Measurements from ENCODE around the gene IRAG1. TPM values are rescaled to one million over a fixed set of nuclear protein-coding genes. Genes with fewer than 3 reads are reported as not detected.

The IRAG1 gene, protein sequence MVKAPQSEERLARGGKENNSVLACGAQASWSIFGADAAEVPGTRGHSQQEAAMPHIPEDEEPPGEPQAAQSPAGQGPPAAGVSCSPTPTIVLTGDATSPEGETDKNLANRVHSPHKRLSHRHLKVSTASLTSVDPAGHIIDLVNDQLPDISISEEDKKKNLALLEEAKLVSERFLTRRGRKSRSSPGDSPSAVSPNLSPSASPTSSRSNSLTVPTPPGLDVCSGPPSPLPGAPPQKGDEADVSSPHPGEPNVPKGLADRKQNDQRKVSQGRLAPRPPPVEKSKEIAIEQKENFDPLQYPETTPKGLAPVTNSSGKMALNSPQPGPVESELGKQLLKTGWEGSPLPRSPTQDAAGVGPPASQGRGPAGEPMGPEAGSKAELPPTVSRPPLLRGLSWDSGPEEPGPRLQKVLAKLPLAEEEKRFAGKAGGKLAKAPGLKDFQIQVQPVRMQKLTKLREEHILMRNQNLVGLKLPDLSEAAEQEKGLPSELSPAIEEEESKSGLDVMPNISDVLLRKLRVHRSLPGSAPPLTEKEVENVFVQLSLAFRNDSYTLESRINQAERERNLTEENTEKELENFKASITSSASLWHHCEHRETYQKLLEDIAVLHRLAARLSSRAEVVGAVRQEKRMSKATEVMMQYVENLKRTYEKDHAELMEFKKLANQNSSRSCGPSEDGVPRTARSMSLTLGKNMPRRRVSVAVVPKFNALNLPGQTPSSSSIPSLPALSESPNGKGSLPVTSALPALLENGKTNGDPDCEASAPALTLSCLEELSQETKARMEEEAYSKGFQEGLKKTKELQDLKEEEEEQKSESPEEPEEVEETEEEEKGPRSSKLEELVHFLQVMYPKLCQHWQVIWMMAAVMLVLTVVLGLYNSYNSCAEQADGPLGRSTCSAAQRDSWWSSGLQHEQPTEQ
- total RNA-seq, result 10 to 100 TPM in 2 of 4 donors, 1 to 10 TPM in 2; 5.5 to 18.3 (median 10.5) TPM

DNA sequence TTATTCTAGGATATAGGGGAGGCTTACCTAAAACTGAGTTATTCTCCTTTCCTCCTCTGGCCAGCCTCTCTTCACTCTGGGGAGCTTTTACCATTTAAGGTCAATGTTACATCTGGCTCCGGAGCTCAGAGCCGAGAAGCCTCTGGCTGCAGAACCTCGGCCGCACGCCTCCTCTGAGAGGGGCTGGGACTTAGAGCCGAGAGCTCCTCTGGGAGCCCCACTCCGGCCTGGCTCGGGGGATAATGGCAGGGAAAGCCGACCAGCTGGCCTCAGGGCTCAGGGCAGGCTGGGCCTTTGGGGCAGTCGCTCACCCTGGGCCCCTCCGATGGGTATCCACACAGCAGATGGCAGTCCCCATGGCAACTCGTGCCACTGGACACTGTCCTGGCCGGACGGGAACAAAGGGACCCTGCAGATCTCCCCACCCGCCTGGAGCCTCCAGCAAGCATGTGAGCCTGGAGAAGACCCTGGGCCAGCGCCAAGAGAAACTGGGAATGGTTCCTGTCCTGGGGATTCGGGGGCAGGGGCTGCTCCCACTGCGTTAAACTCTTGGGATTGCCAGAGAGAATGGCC, at the start of gene IRAG1:
IRAG1 (minus strand) TSS at position 247 of the 573 bp plus-strand sequence; CDS start at position 94, 153 bp downstream.
- TF ChIP-seq, protein P1, sequence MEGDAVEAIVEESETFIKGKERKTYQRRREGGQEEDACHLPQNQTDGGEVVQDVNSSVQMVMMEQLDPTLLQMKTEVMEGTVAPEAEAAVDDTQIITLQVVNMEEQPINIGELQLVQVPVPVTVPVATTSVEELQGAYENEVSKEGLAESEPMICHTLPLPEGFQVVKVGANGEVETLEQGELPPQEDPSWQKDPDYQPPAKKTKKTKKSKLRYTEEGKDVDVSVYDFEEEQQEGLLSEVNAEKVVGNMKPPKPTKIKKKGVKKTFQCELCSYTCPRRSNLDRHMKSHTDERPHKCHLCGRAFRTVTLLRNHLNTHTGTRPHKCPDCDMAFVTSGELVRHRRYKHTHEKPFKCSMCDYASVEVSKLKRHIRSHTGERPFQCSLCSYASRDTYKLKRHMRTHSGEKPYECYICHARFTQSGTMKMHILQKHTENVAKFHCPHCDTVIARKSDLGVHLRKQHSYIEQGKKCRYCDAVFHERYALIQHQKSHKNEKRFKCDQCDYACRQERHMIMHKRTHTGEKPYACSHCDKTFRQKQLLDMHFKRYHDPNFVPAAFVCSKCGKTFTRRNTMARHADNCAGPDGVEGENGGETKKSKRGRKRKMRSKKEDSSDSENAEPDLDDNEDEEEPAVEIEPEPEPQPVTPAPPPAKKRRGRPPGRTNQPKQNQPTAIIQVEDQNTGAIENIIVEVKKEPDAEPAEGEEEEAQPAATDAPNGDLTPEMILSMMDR (IDR thresholded peaks at IDR 0.05; ENCODE audit: low read depth), result no peak

DNA sequence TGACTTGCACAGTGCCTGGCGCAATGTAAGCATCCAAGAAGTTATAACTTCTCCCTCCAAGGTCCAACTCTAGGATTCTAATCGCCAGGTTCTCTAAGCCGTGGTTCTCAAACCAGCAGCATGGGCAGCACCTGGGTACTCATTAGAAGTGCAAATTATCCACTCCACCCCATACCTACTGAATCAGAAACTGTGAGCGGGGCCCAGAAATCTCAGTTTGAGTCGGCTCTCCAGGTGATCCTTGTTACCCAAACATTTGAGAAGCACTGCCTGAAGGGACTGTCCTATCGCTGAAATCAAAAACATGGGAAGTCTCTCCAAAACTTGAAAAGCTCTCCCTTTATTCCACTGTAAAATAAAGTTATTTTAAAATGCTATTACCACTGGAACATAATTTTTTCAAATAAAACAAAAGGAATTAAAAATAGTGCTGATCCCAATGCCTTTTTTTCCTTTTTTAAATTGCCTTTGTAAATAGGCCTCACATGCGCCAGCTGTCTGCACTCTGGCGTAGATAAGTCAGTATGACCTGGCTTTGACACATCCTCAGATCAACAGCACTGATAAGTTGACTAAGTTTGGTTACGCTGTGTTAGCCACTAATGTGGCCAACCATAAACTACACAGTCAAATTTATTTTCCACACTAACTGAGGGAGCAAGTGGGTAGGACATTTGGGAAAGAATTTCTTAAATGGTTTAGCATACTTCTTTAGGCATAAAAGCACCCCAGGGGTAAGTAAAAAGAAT, 49.1 kb upstream of the IRAG1 start:
- TF ChIP-seq, protein P1 (IDR thresholded peaks at IDR 0.05; ENCODE audit: low read depth), result no peak

DNA sequence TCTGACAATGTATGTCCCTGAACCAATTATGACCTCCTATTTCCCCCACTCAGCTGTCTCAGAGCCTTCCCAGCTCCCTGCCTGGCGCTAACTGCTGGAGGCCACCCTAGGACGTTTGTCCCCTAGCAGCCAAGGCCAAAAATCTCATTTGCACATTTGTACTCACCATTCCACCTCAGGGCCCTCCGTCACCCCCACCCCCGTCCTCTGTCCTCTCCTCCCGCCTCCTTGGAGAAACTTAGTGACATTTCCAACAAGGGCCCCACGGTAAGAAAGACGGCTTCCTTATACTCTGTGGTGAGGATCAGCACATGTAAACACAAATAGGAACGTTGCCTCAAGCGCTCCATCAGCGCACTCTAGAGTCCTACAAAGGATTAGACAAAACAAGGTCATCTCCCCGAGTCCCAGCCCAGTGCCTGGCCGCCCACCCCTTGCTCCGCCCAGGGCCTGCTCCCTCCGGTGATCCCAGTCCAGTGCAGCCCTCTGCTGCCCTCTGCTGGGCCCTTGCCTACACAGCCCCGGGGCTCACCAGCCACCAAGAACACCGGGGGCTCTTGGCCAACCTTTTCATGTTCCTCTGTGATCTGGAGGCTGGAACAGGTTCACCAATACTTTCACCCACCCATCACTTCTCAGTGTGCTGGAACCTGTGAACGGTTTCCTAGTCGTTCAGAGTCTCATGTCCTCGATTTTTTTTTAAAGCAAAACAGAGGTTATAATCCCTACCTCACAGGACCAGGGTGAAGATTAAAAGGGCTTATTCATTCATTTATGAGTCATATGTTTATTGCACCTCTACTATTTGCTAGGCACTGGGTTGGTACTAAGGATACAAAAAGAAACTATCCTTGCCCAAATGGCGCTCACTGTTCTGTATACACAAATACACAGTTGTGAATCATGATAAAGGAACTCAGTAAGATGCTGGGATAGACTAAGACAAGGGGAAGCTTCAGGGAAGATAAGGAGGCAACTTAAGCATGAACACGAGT, 42.2 kb upstream of the IRAG1 start:
- TF ChIP-seq, protein P1 (IDR thresholded peaks at IDR 0.05; ENCODE audit: low read depth), result no peak

DNA sequence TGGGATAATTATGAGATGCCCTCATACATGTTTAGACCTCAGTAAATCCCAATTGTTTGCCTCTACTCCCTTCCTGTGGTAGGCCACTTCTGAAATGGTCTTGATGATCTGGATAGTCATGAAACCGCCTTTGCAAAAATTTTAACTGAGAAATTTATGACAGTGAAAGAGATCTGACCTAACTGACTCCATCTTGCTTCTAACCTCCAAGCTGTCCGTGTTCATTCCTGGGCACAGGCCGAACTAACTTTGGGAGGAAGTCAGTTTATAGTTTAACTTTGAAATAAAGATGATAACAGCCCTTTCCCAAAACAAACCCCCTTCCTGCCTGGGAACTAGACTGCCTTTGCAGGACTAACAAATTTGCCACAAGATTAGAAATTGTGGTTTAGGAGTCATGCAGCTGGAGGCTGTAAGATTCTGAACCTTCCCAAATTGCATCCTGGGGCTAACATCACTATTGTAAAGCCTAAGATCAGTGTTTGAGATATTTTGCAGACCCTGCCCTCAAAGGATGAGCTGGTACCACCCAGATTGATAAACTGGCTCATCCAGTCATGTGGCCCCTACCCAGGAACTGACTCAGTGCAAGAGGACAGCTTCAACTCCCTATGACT, 37.6 kb upstream of the IRAG1 start:
- TF ChIP-seq, protein P1 (IDR thresholded peaks at IDR 0.05; ENCODE audit: low read depth), result no peak

DNA sequence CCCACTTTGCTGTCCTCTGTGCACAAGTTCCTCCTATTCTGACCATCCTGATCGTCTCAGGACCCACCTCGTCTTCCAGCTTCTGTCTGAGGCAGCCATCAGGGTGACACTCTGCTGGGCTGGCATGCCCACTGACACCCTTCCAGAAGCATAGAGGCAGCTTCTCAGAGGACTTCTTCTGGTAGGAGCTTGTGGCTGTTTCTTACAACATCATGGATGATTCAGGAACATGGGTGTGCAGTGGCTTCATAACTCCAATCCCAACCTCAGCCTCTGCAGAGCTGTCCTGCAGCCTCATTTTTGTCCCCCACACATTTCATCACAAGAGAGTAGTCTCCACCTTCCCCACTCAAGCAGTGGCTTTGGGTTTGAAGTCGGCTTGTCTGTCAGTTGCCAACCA, 36.6 kb upstream of the IRAG1 start:
- TF ChIP-seq, protein P1 (IDR thresholded peaks at IDR 0.05; ENCODE audit: low read depth), result no peak

All from subcutaneous adipose tissue (tissue), 4 donors.